Right atrium auricular region (tissue), 2 donors: Measurements from ENCODE around the gene MRLN. TPM values are rescaled to one million over a fixed set of nuclear protein-coding genes. Genes with fewer than 3 reads are reported as not detected.
A peak's percentile ranks its signal among the peaks of the same experiment; 100 is the strongest.
"Not testable (repeated sequence)": the region's sequence is repeated elsewhere in the genome, so short reads cannot be mapped to it uniquely, and the experiment has no call there.

ENCODE experiments used
- DNase-seq: peaks from one replicate; pipeline ENCODE4 v3.0.0-alpha.2; 2019; ENCODE audit warnings: low spot score
- H3K27ac ChIP-seq, 2 donors: fragments of 200-600 bp; sonication (generic); 1 replicate in 1 of 2; 2 replicates in 1 of 2; pipeline ENCODE4 v1.5.1; 2016 to 2019
- H3K27me3 ChIP-seq, 2 donors: fragments of 200-600 bp; sonication (generic); one replicate each; pipeline versions ENCODE4 v1.5.1 to v1.6.0; 2017 to 2019
- H3K36me3 ChIP-seq: fragments of 200-600 bp; sonication (generic); one replicate; pipeline ENCODE4 v1.5.1; 2016
- H3K4me1 ChIP-seq, 2 donors: fragments of 200-600 bp; sonication (generic); one replicate each; pipeline versions ENCODE4 v1.5.1 to v1.6.0; 2017 to 2019
- H3K4me3 ChIP-seq, 2 donors: fragments of 200-600 bp; sonication (generic); 1 replicate in 1 of 2; 2 replicates in 1 of 2; pipeline ENCODE4 v1.5.1; 2017 to 2019; ENCODE audit warnings: mild to moderate bottlenecking in 1 of 2, moderate library complexity in 1 of 2
- H3K9me3 ChIP-seq, 2 donors: fragments of 200-600 bp; sonication (generic); one replicate each; pipeline ENCODE4 v1.5.1; 2019
- CTCF ChIP-seq, 2 donors: fragments of 200-600 bp; sonication (generic); IDR thresholded peaks; one replicate each; pipeline ENCODE4 v1.5.1; 2019; ENCODE audit warnings: antibody characterized with exemption in 2 of 2
- total RNA-seq, 2 donors: library from RNA; depleted of rRNA; stranded (reverse); fragments of >200 nt; gene quantifications; one replicate each; pipeline ENCODE4 v1.1.0, GENCODE V29; 2016

Gene MRLN
- not detected for total RNA-seq

- Histone ChIP-seq H3K36me3 (no peaks in the 10 kb centered on the region), H3K27ac (no peak within 1 kb of the TSS), H3K9me3 (no peaks in the 10 kb centered on the region), H3K27me3 (no peaks in the 10 kb centered on the region), H3K4me3 (no peak within 1 kb of the TSS), H3K4me1 (no peaks in the 10 kb centered on the region)
- no peak for DNase-seq
- TF ChIP-seq CTCF (IDR thresholded peaks at IDR 0.05) = no peak
These were observed at the start of gene MRLN for GRCh38 chr10:59753267-59753666. MRLN (minus strand) TSS chr10:59753455.

- no peak for DNase-seq
- H3K36me3 ChIP-seq = peaks cover 42% of the 10 kb centered on the region
These were observed 47.9 kb upstream of the MRLN start for GRCh38 chr10:59801171-59801570.

GRCh38 chr10:59799421-59799820 is 46.2 kb upstream of the MRLN start:
- no peaks in the 10 kb centered on the region for H3K9me3 ChIP-seq
- no peak overlapping the region for H3K4me3 ChIP-seq
- H3K27me3 ChIP-seq = no peaks in the 10 kb centered on the region
- DNase-seq = no peak
- H3K36me3 ChIP-seq = peaks cover 26% of the 10 kb centered on the region
- no peaks in the 10 kb centered on the region for H3K4me1 ChIP-seq
- TF ChIP-seq CTCF (IDR thresholded peaks at IDR 0.05) = no peak
- H3K27ac ChIP-seq = no peak overlapping the region

More at GRCh38 chr10:59801171-59801570, 47.9 kb upstream of the MRLN start:
- no peak overlapping the region for H3K4me3 ChIP-seq
- H3K4me1 ChIP-seq = no peaks in the 10 kb centered on the region
- H3K9me3 ChIP-seq = no peaks in the 10 kb centered on the region
- TF ChIP-seq CTCF (IDR thresholded peaks at IDR 0.05) = no peak
- H3K27me3 ChIP-seq = no peaks in the 10 kb centered on the region
- H3K27ac ChIP-seq = no peak overlapping the region

GRCh38 chr10:59793919-59794318 is 40.7 kb upstream of the MRLN start:
- no peak for TF ChIP-seq CTCF (IDR thresholded peaks at IDR 0.05)
- no peak for DNase-seq
- H3K27me3 ChIP-seq = no peaks in the 10 kb centered on the region
- H3K36me3 ChIP-seq = peaks cover 32% of the 10 kb centered on the region
- peaks cover 0 to 6% of the 10 kb centered on the region in 2 donors for H3K4me1 ChIP-seq
- no peak overlapping the region for H3K4me3 ChIP-seq
- no peaks in the 10 kb centered on the region for H3K9me3 ChIP-seq
- H3K27ac ChIP-seq = no peak overlapping the region

- H3K9me3 ChIP-seq = no peaks in the 10 kb centered on the region
- peaks cover 0 to 6% of the 10 kb centered on the region in 2 donors for H3K4me1 ChIP-seq
- H3K4me3 ChIP-seq = no peak overlapping the region
- H3K36me3 ChIP-seq = peaks cover 32% of the 10 kb centered on the region
- no peak for DNase-seq
- no peak for TF ChIP-seq CTCF (IDR thresholded peaks at IDR 0.05)
- H3K27ac ChIP-seq = no peak overlapping the region
- no peaks in the 10 kb centered on the region for H3K27me3 ChIP-seq
These were observed 39.6 kb upstream of the MRLN start for GRCh38 chr10:59792812-59793211.

- no peak overlapping the region for H3K4me3 ChIP-seq
- no peak for TF ChIP-seq CTCF (IDR thresholded peaks at IDR 0.05)
- H3K27me3 ChIP-seq = no peaks in the 10 kb centered on the region
- no peak for DNase-seq
- peaks cover 0 to 6% of the 10 kb centered on the region in 2 donors for H3K4me1 ChIP-seq
- H3K27ac ChIP-seq = no peak overlapping the region
- no peaks in the 10 kb centered on the region for H3K9me3 ChIP-seq
- H3K36me3 ChIP-seq = peaks cover 32% of the 10 kb centered on the region
These were observed 38.3 kb upstream of the MRLN start for GRCh38 chr10:59791601-59792000.

- peaks cover 32% of the 10 kb centered on the region for H3K36me3 ChIP-seq
- not testable (repeated sequence) for H3K9me3 ChIP-seq, H3K4me1 ChIP-seq, DNase-seq, H3K27ac ChIP-seq, H3K4me3 ChIP-seq, H3K27me3 ChIP-seq
These were observed 36.8 kb upstream of the MRLN start for GRCh38 chr10:59790080-59790479.

- peaks cover 28% of the 10 kb centered on the region for H3K36me3 ChIP-seq
- peak overlapping the region in 1 of 2 donors; percentile 37 for H3K27ac ChIP-seq
- DNase-seq, H3K4me3 ChIP-seq, H3K9me3 ChIP-seq, H3K27me3 ChIP-seq, H3K4me1 ChIP-seq: not testable (repeated sequence)
These were observed 35.7 kb upstream of the MRLN start for GRCh38 chr10:59788914-59789313.

GRCh38 chr10:59787032-59787431 is 33.8 kb upstream of the MRLN start:
- not testable (repeated sequence) for H3K4me1 ChIP-seq, H3K27ac ChIP-seq, H3K36me3 ChIP-seq, H3K9me3 ChIP-seq, H3K27me3 ChIP-seq, H3K4me3 ChIP-seq, DNase-seq
